HepG2 (cell line): ENCODE results near the gene EPN3. TPM values are rescaled to one million over a fixed set of nuclear protein-coding genes. Genes with fewer than 3 reads are reported as not detected.
A peak's percentile ranks its signal among the peaks of the same experiment; 100 is the strongest.

Source experiments
- BORCS8-MEF2B ChIP-seq: sonication (generic); formaldehyde crosslinking; IDR thresholded peaks from 2 replicates; pipeline ENCODE4 v1.8.0; 2022; ENCODE audit warnings: mild to moderate bottlenecking, missing genetic modification reagents
- CCDC6 ChIP-seq: sonication (generic); formaldehyde crosslinking; IDR thresholded peaks from 2 replicates; pipeline ENCODE4 v1.8.1; 2022; ENCODE audit warnings: mild to moderate bottlenecking, missing genetic modification reagents, moderate library complexity
- DNMT3B ChIP-seq: conservative IDR thresholded peaks from 2 replicates; pipeline ENCODE4 v1.6.1; 2016; ENCODE audit warnings: missing biosample characterization, control low read depth
- KAT2B ChIP-seq: fragments of 150-350 bp; IDR thresholded peaks from 2 replicates; pipeline ENCODE4 v1.6.1; 2014; ENCODE audit warnings: low read depth, low read length, borderline replicate concordance
- KDM6A ChIP-seq: IDR thresholded peaks from 2 replicates; pipeline ENCODE4 v1.6.1; 2016; ENCODE audit warnings: low read depth
- MED1 ChIP-seq: sonication (generic); formaldehyde crosslinking; IDR thresholded peaks from 2 replicates; pipeline ENCODE4 v1.4.0; 2020; ENCODE audit warnings: missing genetic modification reagents
- NCOR1 ChIP-seq: fragments of 200-600 bp; sonication (generic); IDR thresholded peaks from 2 replicates; pipeline ENCODE4 v1.7.0; 2017; ENCODE audit warnings: antibody characterized with exemption, low read length, borderline replicate concordance
- RARA ChIP-seq: IDR thresholded peaks from 2 replicates; pipeline ENCODE4 v1.6.1; 2016; ENCODE audit warnings: missing genetic modification reagents, missing compliant biosample characterization
- RXRA ChIP-seq: sonication (generic); formaldehyde crosslinking; IDR thresholded peaks from 2 replicates; pipeline ENCODE4 v1.5.1; 2020; ENCODE audit warnings: missing genetic modification reagents
- SSRP1 ChIP-seq: IDR thresholded peaks from 2 replicates; pipeline ENCODE4 v1.6.1; 2016; ENCODE audit warnings: control low read depth
- ZFP82 ChIP-seq: sonication (generic); formaldehyde crosslinking; IDR thresholded peaks from 2 replicates; pipeline ENCODE4 v1.5.1; 2020; ENCODE audit warnings: mild to moderate bottlenecking, missing genetic modification reagents, borderline replicate concordance
- ZMYM3 ChIP-seq: sonication (generic); formaldehyde crosslinking; IDR thresholded peaks from 2 replicates; pipeline ENCODE4 v1.5.1; 2020; ENCODE audit warnings: mild to moderate bottlenecking, missing genetic modification reagents
- ZNF136 ChIP-seq: sonication (generic); formaldehyde crosslinking; IDR thresholded peaks from 2 replicates; pipeline ENCODE4 v1.8.1; 2022; ENCODE audit warnings: low read depth, mild to moderate bottlenecking, moderate library complexity, missing genetic modification reagents
- ZNF292 ChIP-seq: sonication (generic); formaldehyde crosslinking; IDR thresholded peaks from 2 replicates; pipeline ENCODE4 v1.8.1; 2022; ENCODE audit warnings: mild to moderate bottlenecking, low read depth, missing genetic modification reagents, borderline replicate concordance
- ZNF337 ChIP-seq: sonication (generic); formaldehyde crosslinking; IDR thresholded peaks from 2 replicates; pipeline ENCODE4 v1.5.1; 2020; ENCODE audit warnings: missing genetic modification reagents, low read depth, mild to moderate bottlenecking, borderline replicate concordance
- ZNF343 ChIP-seq: sonication (generic); formaldehyde crosslinking; IDR thresholded peaks from 2 replicates; pipeline ENCODE4 v1.4.0; 2020; ENCODE audit warnings: mild to moderate bottlenecking, missing genetic modification reagents
- ZSCAN29 ChIP-seq: sonication (generic); formaldehyde crosslinking; conservative IDR thresholded peaks from 2 replicates; pipeline ENCODE4 v1.4.0; 2020; ENCODE audit warnings: mild to moderate bottlenecking, missing genetic modification reagents
- polyA plus RNA-seq, 8 experiments: library from polyadenylated mRNA; depleted of rRNA in 3 of 8; stranded (reverse) in 7 of 8; unstranded in 1 of 8; fragments of >200 nt; fragmentation: Illumina TruSeq in 4 of 8; extraction: Trizol in 4 of 8; gene quantifications; 2 replicates each; pipeline versions ENCODE4 v1.2.1 to v1.2.3, GENCODE V29; 2011 to 2016; ENCODE audit warnings: low read depth in 4 of 8, missing spikeins in 1 of 8, mixed read lengths in 1 of 8; ENCODE audit not compliant: insufficient read depth in 1 of 8
- total RNA-seq, 5 experiments: library from RNA; depleted of rRNA; stranded (reverse); fragments of >200 nt; fragmentation: Illumina TruSeq; extraction: Trizol; gene quantifications; 2 replicates each; pipeline ENCODE4 v1.2.3, GENCODE V29; 2016; ENCODE audit warnings: low read depth in 1 of 5
- TF ChIP-seq, protein P1 (sequence below): IDR thresholded peaks from 2 replicates; pipeline ENCODE4 v1.6.1; 2016; ENCODE audit warnings: missing genetic modification reagents, missing compliant biosample characterization
- TF ChIP-seq, protein P2 (sequence below): sonication (generic); formaldehyde crosslinking; IDR thresholded peaks from 2 replicates; pipeline ENCODE4 v1.4.0; 2020; ENCODE audit warnings: mild to moderate bottlenecking, missing genetic modification reagents
- TF ChIP-seq, protein P3 (sequence below): sonication (generic); formaldehyde crosslinking; IDR thresholded peaks from 2 replicates; pipeline ENCODE4 v1.4.0; 2020; ENCODE audit warnings: missing genetic modification reagents
- TF ChIP-seq, protein P4 (sequence below): sonication (generic); formaldehyde crosslinking; IDR thresholded peaks from 2 replicates; pipeline ENCODE4 v1.5.0; 2020; ENCODE audit warnings: mild to moderate bottlenecking, missing genetic modification reagents
- TF ChIP-seq, protein P5 (sequence below): sonication (generic); formaldehyde crosslinking; IDR thresholded peaks from 2 replicates; pipeline ENCODE4; 2020; ENCODE audit warnings: missing genetic modification reagents, mild to moderate bottlenecking, borderline replicate concordance

EPN3 gene
- total and polyA plus RNA-seq, 2 of the 13 experiments (the other 11 are each of a cell fraction or from before 2014, with no cell fraction given) = 0.11 to 0.95 TPM

DNA sequence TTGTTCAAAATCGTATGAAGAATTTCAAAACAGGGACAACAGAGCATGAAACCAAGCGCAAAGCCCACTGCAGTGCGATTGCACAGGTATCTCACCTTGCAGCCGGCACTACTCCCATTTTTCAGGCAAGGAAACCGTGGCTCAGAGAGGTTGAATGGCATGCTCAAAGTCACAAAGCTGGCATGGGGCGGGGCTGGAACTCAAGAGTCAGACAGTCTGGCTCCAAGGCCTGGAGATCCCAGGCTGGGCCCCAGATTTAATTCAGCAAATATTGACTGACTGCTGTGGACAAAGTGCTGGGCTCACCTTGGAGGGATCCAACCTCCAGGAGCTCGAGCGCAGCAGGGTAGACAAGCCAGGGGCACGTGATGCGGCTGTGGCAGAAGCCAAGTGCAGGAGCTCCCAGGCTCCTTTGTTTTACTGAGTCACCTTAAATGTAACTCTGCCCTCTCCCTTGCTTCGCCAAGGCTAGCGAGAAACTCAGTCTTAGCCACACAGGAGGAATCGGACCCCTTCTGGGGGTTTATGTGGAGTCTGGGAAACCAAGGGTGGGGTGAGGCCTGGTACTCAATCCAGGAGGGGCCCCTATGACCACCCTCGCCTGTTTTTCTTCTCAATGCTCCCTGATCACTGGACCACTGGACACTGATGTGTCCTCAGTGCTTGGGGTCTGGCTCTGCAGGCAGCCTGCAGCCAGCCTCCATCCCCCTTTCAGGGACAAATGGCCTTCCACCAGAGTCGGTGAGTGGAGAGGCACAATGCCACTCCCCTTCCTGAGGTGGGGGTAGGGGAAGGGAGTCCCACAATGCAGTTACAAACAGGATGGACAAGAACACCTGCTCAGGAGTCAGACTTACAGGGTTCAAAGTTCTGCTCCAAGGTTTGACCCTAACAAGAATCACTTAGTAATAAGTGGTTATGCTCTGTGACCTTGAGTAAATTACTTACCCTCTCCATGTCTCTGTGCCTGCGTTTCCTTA is 10.6 kb downstream of the EPN3 start (continued):
- TF ChIP-seq NCOR1 (peak; percentile 46), ZNF343 (peak; percentile 1; the same call in 1 of the 2 replicates), RARA (CRISPR knock-in tag) (peak; percentile 78), CCDC6 (CRISPR knock-in tag) (peak; percentile 97), ZNF337 (CRISPR knock-in tag) (peak; percentile 51; the same call in 1 of the 2 replicates), RXRA (CRISPR knock-in tag) (peak; percentile 89), ZSCAN29 (CRISPR knock-in tag) (peak; percentile 31), MED1 (peak; percentile 88), ZMYM3 (CRISPR knock-in tag) (peak; percentile 97), BORCS8-MEF2B (peak; percentile 82; the same call in 1 of the 2 replicates), SSRP1 (CRISPR knock-in tag) (peak; percentile 72), KAT2B (no peak), KDM6A (CRISPR knock-in tag) (peak; percentile 96), ZFP82 (no peak), ZNF136 (CRISPR knock-in tag) (no peak), ZNF292 (CRISPR knock-in tag) (peak; percentile 92), DNMT3B (CRISPR knock-in tag) (no peak)
- TF ChIP-seq, protein P1, sequence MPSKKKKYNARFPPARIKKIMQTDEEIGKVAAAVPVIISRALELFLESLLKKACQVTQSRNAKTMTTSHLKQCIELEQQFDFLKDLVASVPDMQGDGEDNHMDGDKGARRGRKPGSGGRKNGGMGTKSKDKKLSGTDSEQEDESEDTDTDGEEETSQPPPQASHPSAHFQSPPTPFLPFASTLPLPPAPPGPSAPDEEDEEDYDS (CRISPR knock-in tag) = peak; percentile 37; the same call in 1 of the 2 replicates
- TF ChIP-seq, protein P2, sequence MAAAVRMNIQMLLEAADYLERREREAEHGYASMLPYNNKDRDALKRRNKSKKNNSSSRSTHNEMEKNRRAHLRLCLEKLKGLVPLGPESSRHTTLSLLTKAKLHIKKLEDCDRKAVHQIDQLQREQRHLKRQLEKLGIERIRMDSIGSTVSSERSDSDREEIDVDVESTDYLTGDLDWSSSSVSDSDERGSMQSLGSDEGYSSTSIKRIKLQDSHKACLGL (CRISPR knock-in tag) = no peak
- TF ChIP-seq, protein P3, sequence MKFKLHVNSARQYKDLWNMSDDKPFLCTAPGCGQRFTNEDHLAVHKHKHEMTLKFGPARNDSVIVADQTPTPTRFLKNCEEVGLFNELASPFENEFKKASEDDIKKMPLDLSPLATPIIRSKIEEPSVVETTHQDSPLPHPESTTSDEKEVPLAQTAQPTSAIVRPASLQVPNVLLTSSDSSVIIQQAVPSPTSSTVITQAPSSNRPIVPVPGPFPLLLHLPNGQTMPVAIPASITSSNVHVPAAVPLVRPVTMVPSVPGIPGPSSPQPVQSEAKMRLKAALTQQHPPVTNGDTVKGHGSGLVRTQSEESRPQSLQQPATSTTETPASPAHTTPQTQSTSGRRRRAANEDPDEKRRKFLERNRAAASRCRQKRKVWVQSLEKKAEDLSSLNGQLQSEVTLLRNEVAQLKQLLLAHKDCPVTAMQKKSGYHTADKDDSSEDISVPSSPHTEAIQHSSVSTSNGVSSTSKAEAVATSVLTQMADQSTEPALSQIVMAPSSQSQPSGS (CRISPR knock-in tag) = peak; percentile 82; the same call in 1 of the 2 replicates
- TF ChIP-seq, protein P4, sequence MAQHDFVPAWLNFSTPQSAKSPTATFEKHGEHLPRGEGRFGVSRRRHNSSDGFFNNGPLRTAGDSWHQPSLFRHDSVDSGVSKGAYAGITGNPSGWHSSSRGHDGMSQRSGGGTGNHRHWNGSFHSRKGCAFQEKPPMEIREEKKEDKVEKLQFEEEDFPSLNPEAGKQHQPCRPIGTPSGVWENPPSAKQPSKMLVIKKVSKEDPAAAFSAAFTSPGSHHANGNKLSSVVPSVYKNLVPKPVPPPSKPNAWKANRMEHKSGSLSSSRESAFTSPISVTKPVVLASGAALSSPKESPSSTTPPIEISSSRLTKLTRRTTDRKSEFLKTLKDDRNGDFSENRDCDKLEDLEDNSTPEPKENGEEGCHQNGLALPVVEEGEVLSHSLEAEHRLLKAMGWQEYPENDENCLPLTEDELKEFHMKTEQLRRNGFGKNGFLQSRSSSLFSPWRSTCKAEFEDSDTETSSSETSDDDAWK = no peak
- TF ChIP-seq, protein P5, sequence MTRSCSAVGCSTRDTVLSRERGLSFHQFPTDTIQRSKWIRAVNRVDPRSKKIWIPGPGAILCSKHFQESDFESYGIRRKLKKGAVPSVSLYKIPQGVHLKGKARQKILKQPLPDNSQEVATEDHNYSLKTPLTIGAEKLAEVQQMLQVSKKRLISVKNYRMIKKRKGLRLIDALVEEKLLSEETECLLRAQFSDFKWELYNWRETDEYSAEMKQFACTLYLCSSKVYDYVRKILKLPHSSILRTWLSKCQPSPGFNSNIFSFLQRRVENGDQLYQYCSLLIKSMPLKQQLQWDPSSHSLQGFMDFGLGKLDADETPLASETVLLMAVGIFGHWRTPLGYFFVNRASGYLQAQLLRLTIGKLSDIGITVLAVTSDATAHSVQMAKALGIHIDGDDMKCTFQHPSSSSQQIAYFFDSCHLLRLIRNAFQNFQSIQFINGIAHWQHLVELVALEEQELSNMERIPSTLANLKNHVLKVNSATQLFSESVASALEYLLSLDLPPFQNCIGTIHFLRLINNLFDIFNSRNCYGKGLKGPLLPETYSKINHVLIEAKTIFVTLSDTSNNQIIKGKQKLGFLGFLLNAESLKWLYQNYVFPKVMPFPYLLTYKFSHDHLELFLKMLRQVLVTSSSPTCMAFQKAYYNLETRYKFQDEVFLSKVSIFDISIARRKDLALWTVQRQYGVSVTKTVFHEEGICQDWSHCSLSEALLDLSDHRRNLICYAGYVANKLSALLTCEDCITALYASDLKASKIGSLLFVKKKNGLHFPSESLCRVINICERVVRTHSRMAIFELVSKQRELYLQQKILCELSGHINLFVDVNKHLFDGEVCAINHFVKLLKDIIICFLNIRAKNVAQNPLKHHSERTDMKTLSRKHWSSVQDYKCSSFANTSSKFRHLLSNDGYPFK (CRISPR knock-in tag) = peak; percentile 30; the same call in 1 of the 2 replicates
